ENCODE results near the gene CCDC157. TPM values are rescaled to one million over a fixed set of nuclear protein-coding genes. Genes with fewer than 3 reads are reported as not detected.
A peak's percentile ranks its signal among the peaks of the same experiment; 100 is the strongest.

Gene CCDC157
- total RNA-seq, 1 experiment from 2014 or later, result 4.9 TPM

DNA sequence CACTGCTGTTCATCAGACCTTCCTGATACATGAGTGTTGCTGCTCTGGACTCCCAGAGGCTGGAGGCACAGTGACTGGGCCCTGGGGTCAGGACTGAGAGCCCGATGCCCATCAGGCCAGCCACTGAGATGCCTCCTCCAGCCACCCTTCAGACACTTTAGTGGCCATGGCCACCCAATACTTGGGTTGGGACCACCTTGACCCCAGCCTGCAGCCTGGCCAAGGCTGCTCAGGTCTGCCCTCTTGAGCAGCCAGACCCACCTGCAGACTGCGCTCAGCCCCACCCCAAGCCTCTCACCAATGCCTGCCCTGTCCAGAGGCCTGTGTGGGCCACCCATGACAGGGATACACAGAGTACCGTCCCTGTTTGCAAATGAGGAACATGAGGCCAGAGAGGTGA is 26.3 kb downstream of the CCDC157 start:
- no peaks in the 10 kb centered on the region for H3K9me3 Mint-ChIP-seq (ENCODE audit: unreplicated experiment)
- intact Hi-C loops (cut with micrococcal nuclease; ENCODE audit: unreplicated experiment), result no loop called here
- TF ChIP-seq, protein P1, sequence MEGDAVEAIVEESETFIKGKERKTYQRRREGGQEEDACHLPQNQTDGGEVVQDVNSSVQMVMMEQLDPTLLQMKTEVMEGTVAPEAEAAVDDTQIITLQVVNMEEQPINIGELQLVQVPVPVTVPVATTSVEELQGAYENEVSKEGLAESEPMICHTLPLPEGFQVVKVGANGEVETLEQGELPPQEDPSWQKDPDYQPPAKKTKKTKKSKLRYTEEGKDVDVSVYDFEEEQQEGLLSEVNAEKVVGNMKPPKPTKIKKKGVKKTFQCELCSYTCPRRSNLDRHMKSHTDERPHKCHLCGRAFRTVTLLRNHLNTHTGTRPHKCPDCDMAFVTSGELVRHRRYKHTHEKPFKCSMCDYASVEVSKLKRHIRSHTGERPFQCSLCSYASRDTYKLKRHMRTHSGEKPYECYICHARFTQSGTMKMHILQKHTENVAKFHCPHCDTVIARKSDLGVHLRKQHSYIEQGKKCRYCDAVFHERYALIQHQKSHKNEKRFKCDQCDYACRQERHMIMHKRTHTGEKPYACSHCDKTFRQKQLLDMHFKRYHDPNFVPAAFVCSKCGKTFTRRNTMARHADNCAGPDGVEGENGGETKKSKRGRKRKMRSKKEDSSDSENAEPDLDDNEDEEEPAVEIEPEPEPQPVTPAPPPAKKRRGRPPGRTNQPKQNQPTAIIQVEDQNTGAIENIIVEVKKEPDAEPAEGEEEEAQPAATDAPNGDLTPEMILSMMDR (IDR thresholded peaks at IDR 0.05; ENCODE audit: insufficient read depth in 1 of 2, low read depth in 1 of 2, low read length in 1 of 2, severe bottlenecking in 1 of 2, unreplicated experiment in 1 of 2), result no peak
- ChIA-PET POLR2A (no interaction called here), CTCF (interaction anchor here (1.4 kb wide), 1 partner anchor 95 kb away, joined by 12 read pairs; no protein-coding TSS in a partner anchor)
- Histone ChIP-seq H3K4me1 (0 out of 2 replicates have a peak, but pooled peaks cover 4% of the 10 kb centered on the region), H3K9me3 (no peaks in the 10 kb centered on the region), H3K4me3 (ENCODE audit: low read depth, low read length) (no peak overlapping the region), H3K27me3 (replicated peaks; ENCODE audit: control insufficient read depth, insufficient read depth, low read length) (no peaks in the 10 kb centered on the region), H3K36me3 (ENCODE audit: control insufficient read depth, insufficient read depth, low read length) (no peaks in the 10 kb centered on the region)
- H3K4me1 Mint-ChIP-seq (ENCODE audit: low read depth, unreplicated experiment), result no peaks in the 10 kb centered on the region
- no peak overlapping the region for H3K27ac Mint-ChIP-seq (ENCODE audit: unreplicated experiment)
- DNase-seq, result no peak
- no peaks in the 10 kb centered on the region for H3K27me3 Mint-ChIP-seq (ENCODE audit: insufficient read depth, unreplicated experiment)
- no peak overlapping the region for H3K4me3 Mint-ChIP-seq (ENCODE audit: unreplicated experiment)
- peaks cover 6% of the 10 kb centered on the region for H3K36me3 Mint-ChIP-seq (ENCODE audit: insufficient read depth, unreplicated experiment)
- no TSS peak for BruUV-seq (replicated peaks)

DNA sequence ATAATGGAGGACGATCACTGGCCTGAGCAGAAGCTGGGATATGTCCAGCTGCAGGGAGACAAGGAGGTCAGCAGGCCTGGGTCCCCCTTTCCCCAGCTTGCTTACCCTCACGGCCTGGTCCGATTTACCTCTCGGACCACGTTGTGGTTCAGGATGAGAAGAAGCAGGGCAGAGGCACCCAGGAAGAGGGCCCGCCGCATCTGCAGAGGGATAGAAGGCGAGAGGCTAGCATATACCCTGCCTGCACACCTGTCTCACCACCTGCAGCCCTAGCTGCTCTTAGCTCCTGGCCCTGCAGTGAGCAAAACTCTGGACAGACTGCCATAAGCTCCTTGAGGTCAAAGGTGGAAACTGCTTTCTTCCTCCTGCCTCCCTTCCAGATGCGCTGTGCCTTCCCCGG is 29.1 kb downstream of the CCDC157 start:
- Histone ChIP-seq H3K9me3 (no peaks in the 10 kb centered on the region), H3K4me1 (0 out of 2 replicates have a peak, but pooled peaks cover 4% of the 10 kb centered on the region), H3K36me3 (ENCODE audit: control insufficient read depth, insufficient read depth, low read length) (no peaks in the 10 kb centered on the region), H3K27me3 (replicated peaks; ENCODE audit: control insufficient read depth, insufficient read depth, low read length) (no peaks in the 10 kb centered on the region), H3K4me3 (ENCODE audit: low read depth, low read length) (no peak overlapping the region)
- Mint-ChIP-seq H3K4me3 (ENCODE audit: unreplicated experiment) (peak overlapping the region; percentile 67), H3K9me3 (ENCODE audit: unreplicated experiment) (no peaks in the 10 kb centered on the region), H3K27ac (ENCODE audit: unreplicated experiment) (no peak overlapping the region), H3K36me3 (ENCODE audit: insufficient read depth, unreplicated experiment) (no peaks in the 10 kb centered on the region), H3K4me1 (ENCODE audit: low read depth, unreplicated experiment) (no peaks in the 10 kb centered on the region), H3K27me3 (ENCODE audit: insufficient read depth, unreplicated experiment) (no peaks in the 10 kb centered on the region)
- intact Hi-C loops (cut with micrococcal nuclease; ENCODE audit: unreplicated experiment), result loop anchor here (2.0 to 5.0 kb wide), 3 partner anchors 59 to 279 kb away; partner anchors contain the start of gene TBC1D10A
- TF ChIP-seq, protein P1 (IDR thresholded peaks at IDR 0.05; ENCODE audit: insufficient read depth in 1 of 2, low read depth in 1 of 2, low read length in 1 of 2, severe bottlenecking in 1 of 2, unreplicated experiment in 1 of 2), result no peak
- DNase-seq, result no peak
- ChIA-PET POLR2A (no interaction called here), CTCF (interaction anchor here (0.6 to 2.1 kb wide), 5 partner anchors 11 to 100 kb away, joined by 3 to 15 read pairs (median 3); partner anchors contain the start of genes CASTOR1 and SEC14L2)
- BruUV-seq (replicated peaks), result TSS peak; percentile 55

DNA sequence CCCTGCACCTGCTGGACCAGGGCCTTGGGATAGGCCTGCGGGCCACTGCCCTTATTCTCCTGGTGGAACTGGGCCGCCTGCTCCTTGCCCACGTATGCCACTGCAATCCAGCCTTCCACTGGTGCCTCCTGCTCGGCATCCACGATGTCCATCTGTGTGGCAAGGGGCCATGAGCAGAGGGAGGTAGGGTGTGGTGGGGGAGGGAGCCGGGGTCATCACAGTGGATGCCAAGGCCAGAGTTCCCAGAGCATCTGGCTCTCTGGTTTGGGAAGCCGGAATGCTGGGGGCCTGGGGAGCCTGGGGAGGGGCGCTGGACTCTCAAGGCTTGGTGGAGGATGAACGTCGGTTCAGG is 29.8 kb downstream of the CCDC157 start:
- intact Hi-C loops (cut with micrococcal nuclease; ENCODE audit: unreplicated experiment), result loop anchor here (2.0 to 5.0 kb wide), 3 partner anchors 60 to 279 kb away; partner anchors contain the start of gene TBC1D10A
- H3K27me3 ChIP-seq (replicated peaks; ENCODE audit: control insufficient read depth, insufficient read depth, low read length), result no peaks in the 10 kb centered on the region
- no peaks in the 10 kb centered on the region for H3K36me3 ChIP-seq (ENCODE audit: control insufficient read depth, insufficient read depth, low read length)
- no peaks in the 10 kb centered on the region for H3K9me3 ChIP-seq
- CTCF ChIA-PET, result interaction anchor here (0.7 to 2.1 kb wide), 3 partner anchors 42 to 99 kb away, joined by 4 to 15 read pairs (median 4); no protein-coding TSS in a partner anchor
- no peaks in the 10 kb centered on the region for H3K4me1 Mint-ChIP-seq (ENCODE audit: low read depth, unreplicated experiment)
- peak overlapping the region; percentile 64 for H3K4me3 ChIP-seq (ENCODE audit: low read depth, low read length)
- 0 out of 2 replicates have a peak, but pooled peaks cover 4% of the 10 kb centered on the region for H3K4me1 ChIP-seq
- no peaks in the 10 kb centered on the region for H3K9me3 Mint-ChIP-seq (ENCODE audit: unreplicated experiment)
- peak overlapping the region; percentile 67 for H3K4me3 Mint-ChIP-seq (ENCODE audit: unreplicated experiment)
- no peak overlapping the region for H3K27ac Mint-ChIP-seq (ENCODE audit: unreplicated experiment)
- TF ChIP-seq, protein P1 (IDR thresholded peaks at IDR 0.05; ENCODE audit: insufficient read depth in 1 of 2, low read depth in 1 of 2, low read length in 1 of 2, severe bottlenecking in 1 of 2, unreplicated experiment in 1 of 2), result no peak
- H3K27me3 Mint-ChIP-seq (ENCODE audit: insufficient read depth, unreplicated experiment), result no peaks in the 10 kb centered on the region
- no peaks in the 10 kb centered on the region for H3K36me3 Mint-ChIP-seq (ENCODE audit: insufficient read depth, unreplicated experiment)
- no TSS peak for BruUV-seq (replicated peaks)
- DNase-seq, result no peak
- POLR2A ChIA-PET, result no interaction called here

All from Caco-2 (cell line).